Measurements from ENCODE around the gene STRN4.

The STRN4 gene

DNA sequence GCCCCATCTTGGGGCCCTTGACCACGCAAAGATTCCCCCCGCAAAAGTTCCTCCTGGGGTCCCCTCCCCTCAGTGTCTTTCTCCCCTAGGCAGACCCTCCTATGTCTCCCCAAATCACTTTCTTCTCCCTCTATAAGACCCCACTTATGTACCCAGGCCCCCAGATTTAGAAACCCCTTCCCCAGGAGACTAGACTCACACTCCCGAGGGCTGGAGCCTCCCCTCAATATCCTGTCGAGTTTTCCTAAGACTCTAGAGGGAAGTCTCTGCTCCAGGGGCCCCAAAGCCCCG lies 40.7 kb upstream of the STRN4 start:
- TF ChIP-seq, protein P1, sequence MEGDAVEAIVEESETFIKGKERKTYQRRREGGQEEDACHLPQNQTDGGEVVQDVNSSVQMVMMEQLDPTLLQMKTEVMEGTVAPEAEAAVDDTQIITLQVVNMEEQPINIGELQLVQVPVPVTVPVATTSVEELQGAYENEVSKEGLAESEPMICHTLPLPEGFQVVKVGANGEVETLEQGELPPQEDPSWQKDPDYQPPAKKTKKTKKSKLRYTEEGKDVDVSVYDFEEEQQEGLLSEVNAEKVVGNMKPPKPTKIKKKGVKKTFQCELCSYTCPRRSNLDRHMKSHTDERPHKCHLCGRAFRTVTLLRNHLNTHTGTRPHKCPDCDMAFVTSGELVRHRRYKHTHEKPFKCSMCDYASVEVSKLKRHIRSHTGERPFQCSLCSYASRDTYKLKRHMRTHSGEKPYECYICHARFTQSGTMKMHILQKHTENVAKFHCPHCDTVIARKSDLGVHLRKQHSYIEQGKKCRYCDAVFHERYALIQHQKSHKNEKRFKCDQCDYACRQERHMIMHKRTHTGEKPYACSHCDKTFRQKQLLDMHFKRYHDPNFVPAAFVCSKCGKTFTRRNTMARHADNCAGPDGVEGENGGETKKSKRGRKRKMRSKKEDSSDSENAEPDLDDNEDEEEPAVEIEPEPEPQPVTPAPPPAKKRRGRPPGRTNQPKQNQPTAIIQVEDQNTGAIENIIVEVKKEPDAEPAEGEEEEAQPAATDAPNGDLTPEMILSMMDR (conservative IDR thresholded peaks at IDR 0.05; ENCODE audit: low read depth, low read length) = no peak
- no peak for DNase-seq (ENCODE audit: low read depth)

DNA sequence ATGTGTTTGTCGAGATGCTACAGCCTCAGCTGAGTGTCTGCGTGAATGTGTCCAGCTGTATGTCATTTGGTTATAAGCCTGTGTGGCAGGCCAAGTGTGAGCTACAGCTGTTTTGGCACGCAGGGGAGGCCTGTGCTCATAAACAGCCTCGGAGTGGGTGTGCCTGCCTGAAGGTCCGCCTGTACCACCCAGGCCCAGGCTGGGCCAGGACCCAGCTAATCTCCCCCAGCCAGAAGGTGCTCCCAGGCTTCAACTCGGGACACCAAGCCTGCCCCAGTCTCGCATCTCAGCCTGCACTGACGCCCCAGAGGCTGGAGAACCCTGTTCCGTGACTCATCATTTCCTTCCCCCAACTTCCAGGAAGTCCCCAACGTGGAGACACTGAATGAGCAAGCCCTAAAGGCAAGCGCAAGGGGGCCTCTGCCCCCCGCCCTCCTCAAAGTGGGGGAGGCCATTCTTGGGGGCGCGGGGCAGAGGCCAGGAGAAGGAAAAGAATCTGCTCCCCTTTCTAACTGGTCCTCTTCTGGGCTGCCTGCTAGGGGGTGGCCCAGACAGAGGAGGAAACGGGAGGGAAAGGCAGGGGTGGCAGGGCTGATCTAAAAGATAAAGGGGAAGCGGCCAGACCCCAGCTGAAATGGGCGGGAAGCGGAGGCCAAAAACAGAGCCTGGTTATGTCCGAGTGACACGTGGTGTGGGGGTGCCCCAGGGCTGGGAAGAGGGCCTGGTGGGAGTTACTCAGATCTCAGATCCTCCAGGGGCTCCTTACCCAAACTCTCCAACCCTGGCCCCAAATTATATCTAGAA lies 40.2 kb upstream of the STRN4 start:
- DNase-seq (ENCODE audit: low read depth) = peak; percentile 65
- TF ChIP-seq, protein P1 (conservative IDR thresholded peaks at IDR 0.05; ENCODE audit: low read depth, low read length) = no peak
- peak overlapping the region; percentile 86 for H3K4me3 ChIP-seq (ENCODE audit: low read depth, low read length)

More for the DNA sequence above, 40.7 kb upstream of the STRN4 start:
- peak overlapping the region; percentile 86 for H3K4me3 ChIP-seq (ENCODE audit: low read depth, low read length)

DNA sequence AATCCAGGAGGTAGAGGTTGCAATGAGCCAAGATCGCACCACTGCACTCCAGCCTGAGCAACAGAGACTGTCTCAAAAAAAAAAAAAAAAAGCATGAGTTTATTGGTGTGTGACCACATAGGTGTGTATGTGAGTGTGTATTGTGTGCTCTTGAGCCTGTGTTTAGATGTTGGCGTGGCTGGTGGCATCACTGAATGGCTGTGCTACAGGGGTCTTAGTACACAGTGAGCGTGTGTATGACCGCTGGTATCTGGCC lies 39.7 kb upstream of the STRN4 start:
- DNase-seq (ENCODE audit: low read depth) = no peak
- peak overlapping the region; percentile 86 for H3K4me3 ChIP-seq (ENCODE audit: low read depth, low read length)
- TF ChIP-seq, protein P1 (conservative IDR thresholded peaks at IDR 0.05; ENCODE audit: low read depth, low read length) = no peak

DNA sequence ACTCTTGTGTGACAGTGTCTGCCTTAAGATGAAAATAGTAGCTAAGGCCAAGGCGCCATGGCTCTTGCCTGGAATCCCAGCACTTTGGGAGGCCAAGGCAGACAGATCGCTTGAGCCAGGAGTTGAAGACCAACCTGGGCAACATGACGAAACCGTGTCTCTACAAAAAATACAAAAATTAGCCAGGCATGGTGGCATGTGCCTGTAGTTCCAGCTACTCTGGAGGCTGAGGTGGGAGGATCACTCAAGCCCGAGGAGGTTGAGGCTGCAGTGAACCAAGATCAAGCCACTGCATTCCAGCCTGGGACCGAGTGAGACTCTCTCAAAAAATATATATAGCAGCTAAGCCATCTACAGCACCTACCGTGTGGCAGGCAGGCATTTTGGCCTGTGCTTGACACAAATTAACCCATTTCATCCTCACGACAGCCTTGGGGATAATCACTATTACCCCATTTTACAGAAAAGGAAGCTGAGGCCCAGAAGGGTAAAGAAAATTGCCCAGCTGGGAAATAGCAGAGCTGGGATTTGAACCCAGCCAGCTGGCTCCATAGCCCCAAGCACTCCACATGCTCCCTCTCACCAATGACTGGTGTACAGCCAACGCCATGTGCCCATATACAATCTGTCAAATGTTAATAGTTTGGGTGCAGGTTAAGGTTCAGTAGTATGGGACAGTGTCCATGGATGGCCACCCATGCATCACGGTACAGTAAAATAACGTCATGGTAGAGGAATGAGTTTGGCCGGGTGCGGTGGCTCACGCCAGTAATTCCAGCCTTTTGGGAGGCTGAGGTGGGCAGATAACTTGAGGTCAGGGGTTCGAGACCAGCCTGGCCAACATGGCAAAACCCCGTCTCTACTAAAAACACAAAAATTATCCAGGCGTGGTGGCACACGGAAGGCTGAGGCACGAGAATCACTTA lies 39.1 kb upstream of the STRN4 start:
- DNase-seq (ENCODE audit: low read depth) = peak; percentile 9
- TF ChIP-seq, protein P1 (conservative IDR thresholded peaks at IDR 0.05; ENCODE audit: low read depth, low read length) = no peak
- peak overlapping the region; percentile 86 for H3K4me3 ChIP-seq (ENCODE audit: low read depth, low read length)

DNA sequence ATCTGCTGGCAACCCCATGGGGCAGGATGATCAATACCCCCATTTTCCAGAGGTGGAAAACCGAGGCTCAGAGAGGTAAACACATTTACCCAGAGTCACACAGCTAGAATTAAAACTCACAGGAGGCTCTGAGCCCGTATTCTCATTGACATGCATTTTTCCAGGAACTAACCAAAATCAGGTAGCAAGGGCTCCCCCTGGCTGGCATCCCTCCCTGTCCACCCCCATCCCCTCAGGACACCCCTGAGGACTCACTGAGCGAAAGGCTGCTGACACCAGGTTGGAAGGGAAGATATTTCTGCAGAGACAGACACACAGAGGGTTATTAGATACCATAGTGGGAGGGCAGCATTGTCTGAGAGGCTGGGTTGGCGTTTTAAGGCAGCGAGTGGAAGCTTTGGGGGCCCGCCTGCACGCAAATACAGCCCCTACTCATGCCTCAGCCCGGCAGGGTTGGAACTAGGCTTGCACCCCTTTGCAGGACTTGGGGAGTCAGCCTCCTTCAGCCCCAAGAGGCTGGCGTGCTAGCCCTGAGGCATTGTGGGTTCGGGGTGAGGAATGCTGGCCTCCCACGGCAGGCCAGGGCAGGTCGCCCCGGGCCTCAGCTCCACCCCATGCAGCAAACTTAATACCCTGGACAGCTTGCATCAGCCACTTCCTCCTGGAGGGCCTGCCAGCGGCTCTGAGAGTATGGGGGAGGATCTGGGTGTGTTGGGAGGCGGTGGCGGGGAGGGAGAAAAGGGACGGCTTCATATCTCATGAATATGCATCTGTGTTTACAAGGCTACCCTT lies 38.2 kb upstream of the STRN4 start:
- DNase-seq (ENCODE audit: low read depth) = peak; percentile 93
- TF ChIP-seq, protein P1 (conservative IDR thresholded peaks at IDR 0.05; ENCODE audit: low read depth, low read length) = peak; percentile 64
- H3K4me3 ChIP-seq (ENCODE audit: low read depth, low read length) = peak overlapping the region; percentile 86

DNA sequence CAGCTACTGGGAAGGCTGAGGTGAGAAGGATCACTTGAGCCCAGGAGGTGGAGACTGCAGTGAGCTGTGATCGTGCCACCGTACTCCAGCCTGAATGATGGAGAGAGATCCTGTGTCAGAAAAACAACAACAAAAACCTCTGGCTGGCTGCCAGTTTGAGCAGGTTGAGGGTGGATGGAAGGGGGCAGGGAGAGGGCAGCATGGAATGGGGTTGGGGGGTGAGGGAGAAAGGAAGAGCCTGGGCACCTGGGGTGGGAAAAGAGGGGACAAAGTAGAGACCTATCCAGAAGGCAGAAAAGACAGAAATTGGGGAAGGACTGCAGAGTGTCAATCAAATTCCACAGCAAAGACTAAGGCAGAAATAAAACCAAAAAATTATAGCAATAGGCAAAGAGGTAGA lies 37.4 kb upstream of the STRN4 start:
- TF ChIP-seq, protein P1 (conservative IDR thresholded peaks at IDR 0.05; ENCODE audit: low read depth, low read length) = no peak
- peak overlapping the region; percentile 86 for H3K4me3 ChIP-seq (ENCODE audit: low read depth, low read length)
- no peak for DNase-seq (ENCODE audit: low read depth)

Data from choroid plexus epithelial cell (primary cell).